Spinal cord (tissue), 10 donors: ENCODE results near the gene LAMTOR2. TPM values are rescaled to one million over a fixed set of nuclear protein-coding genes. Genes with fewer than 3 reads are reported as not detected.

Experiments
- DNase-seq, 6 donors: peaks; one replicate each; pipeline versions ENCODE4 v3.0.0 to v3.0.0-alpha.2; 2013 to 2015; ENCODE audit warnings: low spot score in 6 of 6, low read depth in 4 of 6
- H3K27ac ChIP-seq: one replicate; pipeline ENCODE4 v1.5.1; 2013; ENCODE audit warnings: low read depth, low read length, control low read depth
- H3K27me3 ChIP-seq: one replicate; pipeline ENCODE4 v1.6.1; 2013; ENCODE audit warnings: low read length; ENCODE audit not compliant: control insufficient read depth, insufficient read depth
- H3K36me3 ChIP-seq: one replicate; pipeline ENCODE4 v1.6.1; 2013; ENCODE audit warnings: low read length; ENCODE audit not compliant: control insufficient read depth, insufficient read depth
- H3K4me1 ChIP-seq: one replicate; pipeline ENCODE4 v1.6.1; 2013; ENCODE audit warnings: low read length; ENCODE audit not compliant: control insufficient read depth, insufficient read depth
- H3K4me3 ChIP-seq: one replicate; pipeline ENCODE4 v1.5.1; 2013; ENCODE audit warnings: low read depth, low read length, control low read depth
- H3K9me3 ChIP-seq: one replicate; pipeline ENCODE4 v1.6.1; 2013; ENCODE audit warnings: low read length; ENCODE audit not compliant: control insufficient read depth, insufficient read depth
- WGBS: methylation state at CpG from one replicate; pipeline ENCODE4 v1.1.5; 2013; ENCODE audit warnings: missing lambda C conversion rate; ENCODE audit not compliant: insufficient coverage; 5-methylcytosine and 5-hydroxymethylcytosine counted together
- polyA plus RNA-seq, 2 donors: library from polyadenylated mRNA; unstranded; fragments of 120-200 nt; gene quantifications; one replicate each; pipeline ENCODE4 v1.2.1, GENCODE V29; 2013; ENCODE audit not compliant: insufficient read length in 2 of 2
- total RNA-seq, 2 donors: library from RNA; depleted of rRNA in 1 of 2; stranded (reverse); fragments of 120-200 nt in 1 of 2; fragments of >200 nt in 1 of 2; gene quantifications; one replicate each; pipeline versions ENCODE4 v1.2.3 to v1.2.4, GENCODE V29; 2013 to 2014
- donor health status: healthy.

The LAMTOR2 gene
- total and polyA plus RNA-seq, 4 donors = 34.9 to 76.8 (median 73.7) TPM

DNA sequence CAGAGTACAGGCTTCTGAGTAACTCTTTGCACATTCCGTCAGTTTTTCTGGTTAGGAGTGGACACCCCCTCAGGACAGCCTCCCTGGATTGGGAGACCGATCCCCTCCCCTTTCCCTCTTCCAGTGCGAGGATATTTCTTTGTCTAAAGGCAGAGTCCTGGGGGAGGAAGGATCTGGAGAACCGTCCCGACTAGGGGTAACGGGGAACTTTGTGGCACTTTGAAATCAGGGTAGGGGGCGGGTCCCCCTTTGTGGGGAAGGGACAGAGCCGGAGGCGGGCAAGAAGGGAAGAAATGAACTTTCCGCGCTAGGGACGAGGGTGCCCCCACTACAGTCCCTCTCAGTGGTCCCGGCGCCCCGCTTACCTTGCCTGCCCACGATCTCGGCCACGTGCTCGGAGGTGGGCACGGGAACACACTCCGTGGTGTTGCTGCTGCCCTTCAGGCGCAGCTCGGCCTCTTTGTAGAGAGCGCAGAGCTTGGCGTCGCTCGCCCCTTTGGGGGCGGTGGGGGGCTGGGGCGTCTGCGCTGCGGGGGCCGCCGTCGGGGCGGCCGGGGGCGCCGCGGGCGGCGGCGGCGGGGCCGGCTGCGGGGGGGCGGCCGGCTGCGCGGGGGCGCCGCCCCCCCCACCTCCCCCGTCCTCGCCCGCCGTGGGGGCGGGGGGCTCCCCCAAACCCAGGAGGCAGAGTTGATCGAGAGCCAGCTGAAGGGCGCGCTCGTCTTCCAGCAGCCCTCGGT is 26.8 kb downstream of the LAMTOR2 start:
- DNase-seq = peak in 2 of 6 donors; percentile 66 to 71
- Histone ChIP-seq H3K27ac (peak overlapping the region; percentile 94), H3K4me1 (peaks cover 69% of the 10 kb centered on the region), H3K9me3 (no peaks in the 10 kb centered on the region), H3K36me3 (peaks cover 19% of the 10 kb centered on the region), H3K27me3 (no peaks in the 10 kb centered on the region), H3K4me3 (peak overlapping the region; percentile 93)
- WGBS = under 1% methylated on average over 17 of the region's 61 CpGs

DNA sequence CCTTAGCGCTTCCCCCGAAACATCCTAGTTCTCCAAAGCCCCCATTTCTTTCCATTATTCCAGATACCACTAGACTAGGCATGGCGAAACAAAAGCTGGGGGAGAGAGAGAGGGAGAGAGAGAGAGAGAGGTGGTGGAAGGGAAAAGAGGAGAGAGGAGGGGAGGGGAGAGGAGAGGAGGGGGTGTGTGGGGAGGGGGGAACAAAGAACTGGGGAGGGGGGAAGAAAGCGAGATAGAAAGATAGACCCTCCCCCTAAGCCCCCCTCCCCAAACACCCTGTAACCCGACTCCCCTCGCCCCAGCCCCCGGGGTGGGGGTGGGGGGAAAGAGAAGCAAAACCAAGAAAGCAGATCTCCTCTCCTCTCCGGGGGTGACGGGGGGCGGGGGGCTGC is 27.3 kb downstream of the LAMTOR2 start:
- peak overlapping the region; percentile 94 for H3K27ac ChIP-seq
- peak in 2 of 6 donors; percentile 84 to 89 for DNase-seq
- no CpG with 5 or more reads among the region's 10 CpGs for WGBS
- H3K27me3 ChIP-seq = no peaks in the 10 kb centered on the region
- peak overlapping the region; percentile 93 for H3K4me3 ChIP-seq
- H3K36me3 ChIP-seq = peaks cover 18% of the 10 kb centered on the region
- H3K9me3 ChIP-seq = no peaks in the 10 kb centered on the region
- peaks cover 69% of the 10 kb centered on the region for H3K4me1 ChIP-seq

DNA sequence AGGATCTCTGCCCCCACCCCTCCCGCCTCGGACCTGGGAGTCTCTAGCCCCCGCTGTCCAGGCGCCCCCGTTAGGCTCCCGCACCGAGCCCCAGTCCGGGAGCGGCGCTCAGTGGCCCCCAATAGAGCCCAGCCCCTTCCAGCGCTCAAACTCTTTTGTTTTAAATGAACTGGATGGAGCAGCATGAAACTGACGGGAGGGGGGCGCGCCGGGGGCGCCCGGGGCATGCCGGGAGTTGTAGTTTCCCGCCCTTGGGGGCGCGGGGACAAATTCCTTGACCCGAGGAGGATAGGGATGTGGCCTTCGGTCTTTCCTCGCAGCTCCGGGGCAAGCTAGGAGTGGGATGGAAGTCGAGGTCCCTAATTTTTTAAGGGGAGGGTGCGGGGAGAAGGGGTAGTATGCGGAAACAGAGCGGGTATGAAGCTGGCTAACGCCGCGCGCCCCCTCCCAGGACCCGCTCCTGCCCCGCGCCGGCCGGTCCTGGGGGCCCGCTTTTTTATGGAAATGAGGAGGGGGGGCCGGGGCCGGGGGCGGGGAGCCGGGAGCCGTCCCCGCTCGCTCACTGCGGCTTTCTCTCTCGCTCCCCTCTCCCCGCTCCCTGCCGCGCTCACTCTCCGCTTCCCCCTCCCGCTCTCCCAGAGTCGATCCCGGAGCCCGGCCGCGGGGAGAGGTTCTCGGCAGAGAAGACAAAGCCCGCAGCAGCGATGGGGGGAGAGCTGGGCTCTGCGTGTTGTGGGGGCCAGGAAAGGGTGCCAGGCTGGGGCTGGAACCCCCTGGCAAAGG is 27.9 kb downstream of the LAMTOR2 start, which contains the start of gene MEX3A:
MEX3A (minus strand) TSS at position 157 of the 783 bp plus-strand sequence. CDS start 467 bp downstream, outside the sequence.
- WGBS = 0% methylated on average over 40 of the region's 62 CpGs

DNA sequence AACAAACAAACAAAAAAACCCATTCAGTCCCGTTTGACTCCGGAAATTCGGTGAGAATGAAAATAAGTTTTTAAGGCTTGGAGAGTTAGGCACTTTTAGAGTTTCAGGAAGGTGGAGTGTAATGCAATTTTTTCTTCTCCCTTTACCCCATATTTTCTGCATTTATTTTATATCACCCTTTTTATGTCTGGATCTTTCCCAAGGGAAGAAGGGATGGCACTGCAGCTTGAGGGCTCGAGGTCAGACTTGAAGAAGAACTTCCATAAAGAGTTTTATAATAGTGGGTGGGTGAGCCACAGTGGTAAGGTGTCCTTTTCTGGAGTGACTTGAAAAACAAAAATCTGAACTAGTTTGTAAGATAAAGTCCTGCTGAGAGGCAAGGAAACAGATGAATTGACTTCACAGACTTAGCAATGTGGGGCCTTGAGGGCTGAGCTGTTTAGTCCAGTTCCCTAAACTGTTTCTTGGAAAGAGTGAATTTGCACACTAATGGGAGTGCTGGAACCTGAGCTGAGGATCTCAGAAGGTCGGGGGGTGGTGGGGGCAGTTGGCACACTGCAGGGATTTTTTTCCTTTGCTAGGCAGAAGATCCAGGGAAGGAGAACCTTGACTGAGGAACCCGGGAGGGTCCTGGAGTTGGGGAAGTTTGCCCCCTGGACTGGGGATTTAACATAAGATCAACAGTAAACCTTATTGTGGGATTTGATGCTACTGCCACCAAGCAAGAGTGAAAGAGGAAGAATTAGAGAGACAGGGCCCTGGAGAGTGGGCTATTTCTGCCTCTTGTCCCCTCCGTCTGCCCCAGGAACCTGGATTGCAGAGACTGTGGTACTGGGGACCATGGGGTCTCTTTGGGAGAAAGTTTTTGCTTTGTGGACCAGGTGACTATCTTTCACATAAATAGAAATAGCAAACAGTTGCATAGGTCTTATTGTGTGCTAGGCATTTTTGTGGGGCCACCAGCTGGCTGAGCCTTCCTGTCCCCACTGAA is 29.5 kb downstream of the LAMTOR2 start:
- Histone ChIP-seq H3K27ac (peak overlapping the region; percentile 94), H3K9me3 (no peaks in the 10 kb centered on the region), H3K27me3 (no peaks in the 10 kb centered on the region), H3K4me1 (peaks cover 68% of the 10 kb centered on the region), H3K36me3 (peaks cover 12% of the 10 kb centered on the region), H3K4me3 (peak overlapping the region; percentile 93)
- peak in 1 of 6 donors; percentile 24 for DNase-seq
- 31% methylated on average over 4 of the region's 7 CpGs for WGBS

More for the DNA sequence above, 27.9 kb downstream of the LAMTOR2 start, which contains the start of gene MEX3A:
- H3K4me3 ChIP-seq = peak within 1 kb of the TSS; percentile 93
- H3K4me1 ChIP-seq = peaks cover 69% of the 10 kb centered on the region
- peak within 1 kb of the TSS; percentile 94 for H3K27ac ChIP-seq
- DNase-seq = peak; percentile 77 to 97 (median 88)
- H3K27me3 ChIP-seq = no peaks in the 10 kb centered on the region
- no peaks in the 10 kb centered on the region for H3K9me3 ChIP-seq
- peaks cover 12% of the 10 kb centered on the region for H3K36me3 ChIP-seq

DNA sequence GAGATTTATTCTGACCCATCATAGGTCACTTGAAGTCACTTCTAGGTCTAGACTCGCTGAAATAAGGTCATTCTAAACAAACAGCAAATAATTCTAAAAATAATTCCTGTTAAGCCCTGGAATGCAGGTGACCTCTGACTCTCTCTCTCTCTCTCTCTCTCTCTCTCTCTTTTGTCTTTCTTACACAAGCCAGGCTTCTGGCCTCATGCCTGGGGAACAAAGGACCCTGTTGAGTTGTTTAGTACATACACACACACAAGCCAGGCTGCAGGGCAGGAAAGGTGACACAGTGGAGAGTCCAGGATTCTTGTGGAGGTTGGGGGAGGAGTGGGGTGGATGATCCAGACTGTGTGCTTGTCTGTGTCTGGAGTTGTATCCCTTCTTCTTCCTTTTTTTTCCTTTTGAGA is 31.7 kb downstream of the LAMTOR2 start:
- Histone ChIP-seq H3K36me3 (peaks cover 24% of the 10 kb centered on the region), H3K27ac (peak overlapping the region; percentile 10), H3K4me1 (peaks cover 58% of the 10 kb centered on the region), H3K9me3 (no peaks in the 10 kb centered on the region), H3K27me3 (no peaks in the 10 kb centered on the region), H3K4me3 (no peak overlapping the region)
- 0% methylated on average over 1 of the region's 1 CpG for WGBS
- DNase-seq = peak in 1 of 6 donors; percentile 73

DNA sequence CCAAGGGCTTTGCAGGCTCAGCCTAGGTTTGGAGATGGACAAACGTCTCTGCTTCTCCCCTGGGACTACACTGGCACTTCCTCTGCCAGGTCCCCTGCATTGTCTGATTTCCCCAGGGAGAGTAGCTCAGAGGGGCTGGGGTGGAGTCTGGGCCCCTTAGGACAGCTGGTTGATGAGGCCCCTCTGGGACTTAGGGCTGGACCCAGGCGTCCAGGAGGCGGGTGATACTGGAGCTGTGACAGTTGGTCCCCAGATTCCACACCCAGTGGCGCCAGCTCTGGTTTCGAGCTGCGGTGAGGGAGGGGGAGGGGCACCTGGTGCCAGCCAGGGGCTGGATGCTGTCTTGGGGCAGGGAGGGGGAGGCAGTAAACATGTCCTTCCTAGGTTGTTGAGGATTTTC is 35.1 kb downstream of the LAMTOR2 start:
- Histone ChIP-seq H3K36me3 (peaks cover 40% of the 10 kb centered on the region), H3K4me3 (no peak overlapping the region), H3K9me3 (no peaks in the 10 kb centered on the region), H3K27ac (no peak overlapping the region), H3K4me1 (peaks cover 38% of the 10 kb centered on the region), H3K27me3 (no peaks in the 10 kb centered on the region)
- DNase-seq = no peak
- WGBS = 55% methylated on average over 5 of the region's 6 CpGs

DNA sequence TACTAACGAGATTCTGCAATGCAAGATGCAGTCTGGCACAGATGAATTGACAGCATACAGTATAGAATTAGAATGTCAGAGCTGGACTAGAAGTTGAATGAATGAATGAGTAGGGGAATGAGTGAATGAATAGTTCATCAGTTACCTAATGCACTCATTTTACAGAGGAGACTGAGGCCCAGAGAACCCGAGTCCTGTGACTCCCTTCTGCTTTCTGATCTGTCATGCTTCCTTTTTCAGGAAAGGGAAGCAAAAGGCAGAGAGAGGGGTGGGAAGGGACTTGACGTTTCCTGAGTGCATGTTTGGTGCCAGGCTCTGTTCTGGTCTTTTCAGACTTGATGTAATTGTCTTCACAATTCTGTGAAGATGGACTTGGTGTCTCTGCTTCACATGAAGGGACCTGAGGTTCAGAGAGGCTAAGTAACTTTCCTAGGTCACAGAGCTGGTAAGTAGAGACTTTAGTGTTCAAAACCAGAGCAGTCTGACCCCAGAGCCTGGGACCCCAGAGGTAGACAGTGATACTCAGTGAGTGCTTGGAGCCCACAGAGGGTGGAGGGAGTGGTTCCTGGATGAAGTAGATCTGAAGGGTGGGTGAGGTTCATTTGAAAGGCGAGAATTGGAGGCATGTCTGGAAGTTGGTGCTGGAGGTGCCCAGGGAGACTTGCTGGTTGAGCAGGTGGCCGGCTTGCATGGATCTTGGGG is 35.7 kb downstream of the LAMTOR2 start:
- no peak for DNase-seq

DNA sequence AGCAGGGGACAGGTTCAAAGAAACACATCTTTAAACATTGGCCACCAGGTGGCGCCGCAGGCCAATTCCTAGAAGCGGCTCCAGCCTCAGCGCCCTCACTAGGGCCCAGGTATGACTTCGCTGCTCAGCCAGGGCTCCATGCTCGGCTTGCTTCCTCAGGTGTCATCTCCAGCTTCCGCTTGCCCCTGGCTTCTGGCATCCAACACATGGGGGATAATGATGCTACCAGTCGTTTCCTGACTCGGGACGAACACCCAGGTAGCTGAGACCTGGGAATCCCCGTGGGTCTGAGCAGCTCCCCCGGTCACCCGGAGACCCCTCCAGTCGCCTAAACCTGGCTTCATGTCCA is 36.2 kb downstream of the LAMTOR2 start:
- Histone ChIP-seq H3K4me1 (peaks cover 27% of the 10 kb centered on the region), H3K36me3 (peaks cover 38% of the 10 kb centered on the region), H3K9me3 (no peaks in the 10 kb centered on the region), H3K4me3 (no peak overlapping the region), H3K27me3 (no peaks in the 10 kb centered on the region), H3K27ac (no peak overlapping the region)
- DNase-seq = peak in 3 of 6 donors; percentile 76 to 95 (median 91)
- 40% methylated on average over 13 of the region's 14 CpGs for WGBS

More for the DNA sequence above, 35.7 kb downstream of the LAMTOR2 start:
- no peaks in the 10 kb centered on the region for H3K27me3 ChIP-seq
- H3K4me3 ChIP-seq = no peak overlapping the region
- no peak overlapping the region for H3K27ac ChIP-seq
- H3K36me3 ChIP-seq = peaks cover 35% of the 10 kb centered on the region
- WGBS = 31% methylated on average over 5 of the region's 5 CpGs
- H3K9me3 ChIP-seq = no peaks in the 10 kb centered on the region
- peaks cover 32% of the 10 kb centered on the region for H3K4me1 ChIP-seq
